DND-41 (cell line): Measurements from ENCODE around the gene CPAMD8.

ENCODE experiments used
- CTCF ChIP-seq: IDR thresholded peaks from 2 replicates; pipeline ENCODE4 v1.5.1; 2012; ENCODE audit warnings: borderline replicate concordance, low read length, moderate library complexity, mild to moderate bottlenecking; ENCODE audit not compliant: poor library complexity, severe bottlenecking; ENCODE audit errors: extremely low read depth
- EZH2 ChIP-seq: IDR thresholded peaks from 3 replicates; pipeline ENCODE4 v1.6.1; 2012; ENCODE audit warnings: borderline replicate concordance, low read depth, mild to moderate bottlenecking, moderate library complexity, low read length, inconsistent platforms; ENCODE audit not compliant: severe bottlenecking

GRCh38 chr19:16922949-16923348 is 103.7 kb downstream of the CPAMD8 start:
- TF ChIP-seq CTCF (no peak), EZH2 (no peak)
